T-helper 1 cell (primary cell): Measurements from ENCODE around the gene PCDHGA2.
"Not testable (repeated sequence)": the region's sequence is repeated elsewhere in the genome, so short reads cannot be mapped to it uniquely, and the experiment has no call there.

Source experiments
- DNase-seq, 5 donors: peaks; one replicate each; pipeline ENCODE4 v3.0.0-alpha.2; 2012 to 2020

Gene PCDHGA2

GRCh38 chr5:141349917-141350619 lies 11.5 kb downstream of the PCDHGA2 start, which contains the start of gene PCDHGB1:
Gene PCDHGB1, plus strand, starts transcription at chr5:141350099. Its CDS starts 162 bp downstream, at chr5:141350261.
- DNase-seq = peak in 2 of 5 donors; percentile 19 to 25

DNA sequence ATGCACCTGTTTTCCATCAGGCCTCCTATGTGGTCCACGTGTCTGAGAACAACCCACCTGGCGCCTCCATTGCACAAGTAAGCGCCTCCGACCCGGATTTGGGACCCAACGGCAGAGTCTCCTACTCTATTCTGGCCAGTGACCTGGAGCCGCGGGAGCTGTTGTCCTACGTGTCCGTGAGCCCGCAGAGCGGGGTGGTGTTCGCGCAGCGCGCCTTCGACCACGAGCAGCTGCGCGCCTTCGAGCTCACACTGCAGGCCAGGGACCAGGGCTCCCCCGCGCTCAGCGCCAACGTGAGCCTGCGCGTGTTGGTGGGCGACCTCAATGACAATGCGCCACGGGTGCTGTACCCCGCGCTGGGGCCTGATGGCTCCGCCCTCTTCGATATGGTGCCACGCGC lies 13.0 kb downstream of the PCDHGA2 start:
- no peak for DNase-seq

DNA sequence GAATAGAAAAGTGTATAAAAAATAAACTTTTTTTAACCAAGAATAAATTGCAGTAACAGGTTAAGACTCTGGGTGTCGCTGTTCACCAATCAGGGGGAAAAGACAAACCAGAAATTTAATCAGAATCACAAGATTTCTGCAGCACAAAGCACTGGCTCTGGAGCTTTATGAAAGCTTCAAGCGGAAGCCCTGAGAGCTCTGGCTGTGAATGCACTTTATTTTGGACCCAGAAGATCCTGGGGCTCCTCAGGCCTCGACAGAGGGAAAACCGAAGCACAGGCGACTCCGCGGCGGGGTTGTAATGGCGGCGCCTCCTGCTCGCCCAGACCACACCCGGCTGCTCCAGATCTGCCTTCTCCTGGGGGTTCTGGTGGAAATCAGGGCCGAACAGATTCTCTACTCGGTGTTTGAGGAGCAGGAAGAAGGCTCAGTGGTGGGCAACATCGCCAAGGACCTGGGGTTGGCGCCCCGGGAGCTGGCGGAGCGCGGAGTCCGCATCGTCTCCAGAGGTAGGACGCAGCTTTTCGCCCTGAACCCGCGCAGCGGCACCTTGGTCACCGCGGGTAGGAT lies 16.4 kb downstream of the PCDHGA2 start, which contains the start of gene PCDHGA4:
Gene PCDHGA4 (plus strand): TSS at position 122 of the 570 bp plus-strand sequence. CDS start 87 bp downstream, at position 209.
- DNase-seq = no peak

GRCh38 chr5:141355641-141356040 lies 17.1 kb downstream of the PCDHGA2 start:
- DNase-seq = no peak

DNA sequence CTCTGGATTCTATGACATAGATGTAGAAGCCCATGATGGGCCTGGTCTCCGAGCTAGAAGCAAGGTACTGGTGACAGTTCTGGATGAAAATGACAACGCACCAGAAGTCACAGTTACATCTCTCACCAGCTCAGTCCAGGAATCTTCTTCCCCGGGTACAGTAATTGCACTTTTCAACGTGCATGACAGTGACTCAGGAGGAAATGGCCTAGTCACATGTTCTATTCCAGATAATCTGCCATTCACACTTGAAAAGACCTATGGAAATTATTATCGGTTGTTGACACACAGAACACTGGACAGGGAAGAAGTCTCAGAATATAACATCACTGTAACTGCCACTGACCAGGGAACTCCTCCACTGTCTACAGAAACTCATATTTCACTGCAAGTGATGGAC lies 17.6 kb downstream of the PCDHGA2 start:
- no peak for DNase-seq

DNA sequence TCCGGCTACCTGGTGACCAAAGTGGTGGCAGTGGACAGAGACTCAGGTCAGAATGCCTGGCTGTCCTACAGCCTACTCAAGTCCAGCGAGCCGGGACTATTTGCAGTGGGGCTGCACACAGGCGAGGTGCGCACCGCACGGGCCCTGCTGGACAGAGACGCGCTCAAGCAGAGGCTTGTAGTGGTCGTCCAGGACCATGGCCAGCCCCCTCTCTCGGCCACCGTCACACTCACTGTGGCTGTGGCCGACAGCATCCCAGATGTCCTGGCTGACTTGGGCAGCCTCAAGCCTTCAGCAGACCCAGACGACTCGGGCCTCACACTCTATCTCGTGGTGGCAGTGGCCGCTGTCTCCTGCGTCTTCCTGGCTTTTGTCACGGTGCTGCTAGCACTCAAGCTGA lies 18.4 kb downstream of the PCDHGA2 start:
- DNase-seq = no peak

DNA sequence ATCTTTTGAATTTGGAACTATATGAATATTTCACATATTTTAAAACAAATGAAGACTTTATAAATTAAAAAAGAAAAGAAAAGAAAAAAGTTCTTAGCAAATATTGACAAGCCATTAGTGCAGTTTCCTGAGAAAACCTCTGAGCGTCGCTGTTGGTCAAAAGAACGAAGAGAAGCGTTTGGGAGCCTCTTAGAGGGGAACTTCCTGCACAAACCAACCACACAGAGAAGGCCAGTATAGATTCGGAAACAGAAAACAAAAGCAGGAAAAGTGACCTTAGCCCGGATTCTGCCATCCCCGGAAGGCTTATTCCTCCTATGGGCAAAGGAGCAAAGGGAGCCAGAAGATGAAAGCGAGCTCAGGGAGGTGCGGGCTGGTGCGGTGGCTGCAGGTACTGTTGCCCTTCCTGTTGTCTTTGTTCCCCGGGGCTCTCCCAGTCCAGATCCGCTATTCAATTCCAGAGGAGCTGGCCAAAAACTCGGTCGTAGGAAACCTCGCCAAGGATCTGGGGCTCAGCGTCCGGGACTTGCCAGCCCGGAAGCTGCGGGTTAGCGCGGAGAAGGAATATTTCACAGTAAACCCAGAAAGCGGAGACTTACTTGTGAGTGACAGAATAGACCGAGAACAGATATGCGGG lies 21.3 kb downstream of the PCDHGA2 start, which contains the start of gene PCDHGB2:
Gene PCDHGB2 (plus strand): TSS at position 205 of the 637 bp plus-strand sequence. CDS start 142 bp downstream, at position 347.
- peak in 1 of 5 donors; percentile 7 for DNase-seq

DNA sequence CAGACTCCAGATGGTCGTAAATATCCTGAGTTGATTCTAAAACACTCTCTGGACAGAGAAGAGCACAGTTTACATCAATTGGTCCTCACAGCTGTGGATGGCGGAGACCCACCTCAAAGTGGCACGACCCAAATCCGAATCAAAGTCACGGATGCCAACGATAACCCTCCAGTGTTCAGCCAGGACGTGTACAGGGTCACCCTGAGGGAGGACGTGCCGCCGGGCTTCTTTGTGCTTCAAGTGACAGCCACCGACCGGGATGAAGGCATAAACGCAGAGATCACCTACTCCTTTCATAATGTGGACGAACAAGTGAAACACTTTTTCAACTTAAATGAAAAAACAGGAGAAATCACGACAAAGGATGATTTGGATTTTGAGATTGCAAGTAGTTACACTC lies 22.1 kb downstream of the PCDHGA2 start:
- no peak for DNase-seq

- DNase-seq = no peak
Measured at GRCh38 chr5:141362719-141363118, 24.2 kb downstream of the PCDHGA2 start.

- no peak for DNase-seq
Measured at GRCh38 chr5:141363952-141364660, 25.5 kb downstream of the PCDHGA2 start, which contains the start of gene PCDHGA5. Gene PCDHGA5, plus strand, starts transcription at chr5:141364162. Its CDS starts 169 bp downstream, at chr5:141364331.

GRCh38 chr5:141366016-141366896 lies 27.7 kb downstream of the PCDHGA2 start:
- DNase-seq = no peak

DNA sequence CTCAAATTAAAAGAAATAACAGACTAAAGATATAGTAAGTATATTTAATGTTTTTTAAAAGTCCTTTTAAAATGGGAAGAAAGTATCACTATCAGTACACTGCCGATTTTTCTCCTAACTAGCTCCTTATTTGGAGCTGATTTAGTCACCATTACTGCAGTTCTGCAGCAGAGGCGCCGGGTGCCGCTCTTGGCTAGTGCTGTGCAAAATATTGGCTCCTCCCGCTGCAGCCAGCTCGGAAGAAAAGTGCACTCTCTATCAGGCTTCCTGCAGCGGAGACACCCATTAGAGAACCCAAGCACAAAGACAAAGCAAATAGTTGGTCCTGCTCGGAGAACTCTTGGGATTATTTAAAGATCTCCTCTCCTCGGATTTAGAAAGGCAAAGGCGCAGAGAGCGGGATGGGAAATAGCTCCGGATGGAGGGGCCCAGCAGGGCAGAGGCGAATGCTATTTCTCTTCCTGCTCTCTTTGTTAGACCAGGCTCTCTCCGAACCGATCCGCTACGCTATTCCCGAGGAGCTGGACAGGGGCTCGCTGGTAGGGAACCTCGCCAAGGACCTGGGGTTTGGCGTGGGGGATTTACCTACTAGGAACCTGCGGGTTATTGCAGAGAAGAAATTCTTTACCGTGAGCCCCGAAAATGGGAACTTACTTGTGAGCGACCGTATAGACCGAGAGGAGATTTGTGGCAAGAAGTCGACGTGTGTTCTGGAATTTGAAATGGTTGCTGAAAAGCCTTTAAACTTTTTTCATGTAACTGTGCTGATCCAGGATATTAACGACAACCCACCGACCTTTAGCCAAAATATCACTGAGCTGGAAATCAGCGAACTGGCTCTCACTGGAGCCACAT lies 31.7 kb downstream of the PCDHGA2 start, which contains the start of gene PCDHGB3:
Gene PCDHGB3 (plus strand): TSS at position 249 of the 855 bp plus-strand sequence. CDS start 153 bp downstream, at position 402.
- DNase-seq = peak in 3 of 5 donors; percentile 18 to 29 (median 21)

GRCh38 chr5:141371572-141372475 lies 33.3 kb downstream of the PCDHGA2 start:
- no peak for DNase-seq

DNA sequence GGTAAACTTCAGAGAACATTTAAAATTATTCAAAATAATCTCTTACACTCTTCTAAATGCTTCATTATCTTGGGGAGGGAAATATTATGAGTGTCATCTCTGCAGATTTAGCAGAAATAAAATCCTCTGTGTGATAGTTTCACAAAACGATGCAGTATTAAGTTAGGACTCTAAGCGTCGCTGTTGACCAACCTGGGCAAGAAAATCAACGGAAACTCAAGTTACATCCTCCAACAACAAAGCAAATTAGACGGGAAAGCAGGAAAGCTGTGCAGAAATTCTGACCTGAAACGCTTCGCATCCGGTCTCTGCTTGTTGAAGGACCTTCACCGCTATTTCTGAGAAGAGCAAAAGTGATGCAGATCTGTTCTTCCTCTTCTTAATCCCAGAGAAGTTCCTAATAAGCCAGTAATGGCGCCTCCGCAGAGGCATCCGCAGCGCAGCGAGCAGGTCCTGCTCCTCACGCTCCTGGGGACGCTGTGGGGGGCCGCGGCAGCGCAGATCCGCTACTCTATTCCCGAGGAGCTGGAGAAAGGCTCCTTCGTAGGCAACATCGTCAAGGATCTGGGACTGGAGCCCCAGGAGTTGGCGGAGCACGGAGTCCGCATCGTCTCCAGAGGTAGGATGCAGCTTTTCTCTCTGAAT lies 35.2 kb downstream of the PCDHGA2 start, which contains the start of gene PCDHGA6:
Gene PCDHGA6 (plus strand): TSS at position 219 of the 645 bp plus-strand sequence. CDS start 193 bp downstream, at position 412.
- no peak for DNase-seq

- no peak for DNase-seq
Measured at GRCh38 chr5:141374627-141375026, 36.1 kb downstream of the PCDHGA2 start.

DNA sequence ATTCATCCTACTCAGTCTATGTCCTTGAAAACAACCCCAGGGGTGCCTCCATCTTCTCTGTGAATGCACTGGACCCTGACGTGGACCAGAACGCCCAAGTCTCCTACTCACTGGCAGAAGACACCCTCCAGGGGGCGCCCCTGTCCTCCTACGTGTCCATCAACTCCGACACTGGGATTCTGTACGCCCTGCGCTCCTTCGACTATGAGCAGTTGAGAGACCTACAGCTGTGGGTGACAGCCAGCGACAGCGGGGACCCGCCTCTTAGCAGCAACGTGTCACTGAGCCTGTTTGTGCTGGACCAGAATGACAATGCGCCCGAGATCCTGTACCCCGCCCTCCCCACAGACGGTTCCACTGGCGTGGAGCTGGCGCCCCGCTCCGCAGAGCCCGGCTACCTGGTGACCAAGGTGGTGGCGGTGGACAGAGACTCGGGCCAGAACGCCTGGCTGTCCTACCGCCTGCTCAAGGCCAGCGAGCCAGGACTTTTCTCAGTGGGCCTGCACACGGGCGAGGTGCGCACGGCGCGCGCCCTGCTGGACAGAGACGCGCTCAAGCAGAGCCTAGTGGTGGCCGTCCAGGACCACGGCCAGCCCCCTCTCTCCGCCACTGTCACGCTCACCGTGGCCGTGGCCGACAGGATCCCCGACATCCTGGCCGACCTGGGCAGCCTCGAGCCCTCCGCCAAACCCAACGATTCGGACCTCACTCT lies 37.0 kb downstream of the PCDHGA2 start:
- not testable (repeated sequence) for DNase-seq

DNA sequence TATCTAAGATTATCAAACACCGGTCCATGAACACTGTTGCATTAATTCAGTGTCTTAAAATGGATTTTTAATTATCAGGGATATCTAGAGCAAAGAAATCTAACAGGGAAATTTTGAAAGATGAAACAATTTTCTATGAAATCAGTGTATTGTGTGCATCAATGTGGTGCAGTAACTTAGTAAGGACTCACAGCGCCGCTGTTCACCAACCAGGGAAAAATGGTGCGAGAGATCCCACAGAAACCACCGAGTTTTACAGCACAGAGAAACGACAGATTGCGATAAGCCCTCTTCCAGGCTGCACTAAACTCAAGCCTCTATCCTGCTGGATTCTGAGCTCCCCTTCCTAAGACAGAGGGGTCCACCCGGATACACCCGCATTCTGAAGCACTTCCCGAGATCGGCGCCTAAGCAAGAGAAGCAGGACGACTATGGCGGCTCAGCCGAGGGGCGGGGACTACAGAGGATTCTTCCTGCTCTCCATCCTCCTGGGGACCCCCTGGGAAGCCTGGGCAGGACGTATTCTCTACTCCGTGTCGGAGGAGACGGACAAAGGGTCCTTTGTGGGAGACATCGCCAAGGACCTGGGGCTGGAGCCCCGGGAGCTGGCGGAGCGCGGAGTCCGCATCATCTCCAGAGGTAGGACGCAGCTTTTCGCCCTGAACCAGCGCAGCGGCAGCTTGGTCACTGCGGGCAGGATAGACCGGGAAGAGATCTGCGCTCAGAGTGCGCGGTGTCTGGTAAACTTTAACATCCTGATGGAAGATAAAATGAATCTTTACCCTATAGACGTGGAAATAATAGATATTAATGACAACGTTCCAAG lies 44.1 kb downstream of the PCDHGA2 start, which contains the start of gene PCDHGA7:
Gene PCDHGA7 (plus strand): TSS at position 274 of the 826 bp plus-strand sequence. CDS start 158 bp downstream, at position 432.
- DNase-seq = no peak
